Upper lobe of left lung (tissue), 4 donors: Measurements from ENCODE around the gene IFITM10.

ENCODE experiments used
- CTCF ChIP-seq, 6 experiments: fragments of 450-650 bp in 4 of 6; fragments of 200-600 bp in 2 of 6; sonication (generic) in 2 of 6; IDR thresholded peaks; one replicate each; pipeline ENCODE4 v1.5.1; 2016 to 2019; ENCODE audit warnings: antibody characterized with exemption in 6 of 6
- EP300 ChIP-seq, 4 donors: sonication (generic); formaldehyde crosslinking; IDR thresholded peaks; one replicate each; pipeline ENCODE4 v1.5.1; 2017; ENCODE audit warnings: antibody characterized with exemption in 4 of 4, control low read depth in 2 of 4
- POLR2A ChIP-seq, 4 donors: fragments of 450-650 bp; IDR thresholded peaks; one replicate each; pipeline ENCODE4 v1.5.1; 2016 to 2017; ENCODE audit warnings: antibody characterized with exemption in 4 of 4, mild to moderate bottlenecking in 2 of 4
- POLR2AphosphoS5 ChIP-seq, 2 donors: sonication (generic); formaldehyde crosslinking; IDR thresholded peaks; one replicate each; pipeline ENCODE4 v1.5.1; 2017; ENCODE audit warnings: antibody characterized with exemption in 2 of 2

- no peak for TF ChIP-seq CTCF (IDR thresholded peaks at IDR 0.05)
- TF ChIP-seq EP300 (IDR thresholded peaks at IDR 0.05): no peak
- no peak for TF ChIP-seq POLR2A (IDR thresholded peaks at IDR 0.05)
- no peak for TF ChIP-seq POLR2AphosphoS5 (IDR thresholded peaks at IDR 0.05)
These were observed 13.2 kb downstream of the IFITM10 start for GRCh38 chr11:1737080-1737757.
